ENCODE data around the gene PDE8A. TPM values are rescaled to one million over a fixed set of nuclear protein-coding genes. Genes with fewer than 3 reads are reported as not detected.

PDE8A gene
- total RNA-seq, 6 experiments from 2014 or later: 32.7 to 40.5 (median 37.4) TPM

GRCh38 chr15:84987949-84988624 is 6.4 kb downstream of the PDE8A start:
- Histone ChIP-seq H3K9me3 (no peaks in the 10 kb centered on the region), H3K36me3 (no peaks in the 10 kb centered on the region), H3K27ac (no peak overlapping the region), H3K27me3 (no peaks in the 10 kb centered on the region), H3K4me3 (no peak overlapping the region), H3K4me1 (peaks cover 0 to 52% (median 7%) of the 10 kb centered on the region in 4 donors)
- ATAC-seq (no peak), DNase-seq (no peak)
- no peak for TF ChIP-seq CTCF (IDR thresholded peaks at IDR 0.05)
- TF ChIP-seq POLR2A (IDR thresholded peaks at IDR 0.05): no peak
- WGBS (ENCODE audit: insufficient coverage, low coverage, low lambda C conversion rate, missing lambda C conversion rate): 78% methylated on average over 2 of the region's 3 CpGs
- intact Hi-C loops (cut with DNase I): no loop called here

GRCh38 chr15:84988909-84989644 is 7.4 kb downstream of the PDE8A start:
- ATAC-seq (no peak), DNase-seq (no peak)
- Histone ChIP-seq H3K27ac (no peak overlapping the region), H3K36me3 (no peaks in the 10 kb centered on the region), H3K4me1 (peaks cover 0 to 47% (median 6%) of the 10 kb centered on the region in 4 donors), H3K9me3 (no peaks in the 10 kb centered on the region), H3K4me3 (no peak overlapping the region), H3K27me3 (no peaks in the 10 kb centered on the region)
- intact Hi-C loops (cut with DNase I): no loop called here
- TF ChIP-seq CTCF (IDR thresholded peaks at IDR 0.05) (no peak), POLR2A (IDR thresholded peaks at IDR 0.05) (no peak)
- 56% methylated on average over 1 of the region's 2 CpGs for WGBS (ENCODE audit: insufficient coverage, low coverage, low lambda C conversion rate, missing lambda C conversion rate)

GRCh38 chr15:84990507-84990906 is 8.9 kb downstream of the PDE8A start:
- WGBS (ENCODE audit: insufficient coverage, low coverage, low lambda C conversion rate, missing lambda C conversion rate): 68% methylated on average over 1 of the region's 1 CpG
- H3K4me3 ChIP-seq: no peak overlapping the region
- ATAC-seq (no peak), DNase-seq (no peak)
- no peak overlapping the region for H3K27ac ChIP-seq
- peaks cover 0 to 32% (median 0%) of the 10 kb centered on the region in 4 donors for H3K4me1 ChIP-seq
- TF ChIP-seq POLR2A (IDR thresholded peaks at IDR 0.05): no peak
- no peaks in the 10 kb centered on the region for H3K36me3 ChIP-seq
- intact Hi-C loops (cut with DNase I): no loop called here
- no peaks in the 10 kb centered on the region for H3K9me3 ChIP-seq
- no peaks in the 10 kb centered on the region for H3K27me3 ChIP-seq

- WGBS (ENCODE audit: insufficient coverage, low coverage, low lambda C conversion rate, missing lambda C conversion rate): 70% methylated on average over 4 of the region's 4 CpGs
- H3K36me3 ChIP-seq: no peaks in the 10 kb centered on the region
- H3K27me3 ChIP-seq: no peaks in the 10 kb centered on the region
- H3K27ac ChIP-seq: no peak overlapping the region
- H3K9me3 ChIP-seq: no peaks in the 10 kb centered on the region
- no peak for DNase-seq
- peaks cover 0 to 28% (median 0%) of the 10 kb centered on the region in 4 donors for H3K4me1 ChIP-seq
- intact Hi-C loops (cut with DNase I): no loop called here
- H3K4me3 ChIP-seq: no peak overlapping the region
- TF ChIP-seq POLR2A (IDR thresholded peaks at IDR 0.05) (no peak), CTCF (IDR thresholded peaks at IDR 0.05) (no peak)
- no peak for ATAC-seq
These were observed 9.5 kb downstream of the PDE8A start for GRCh38 chr15:84991014-84991712.

All from right lobe of liver (tissue), 6 donors.